Epidermal melanocyte (primary cell): ENCODE measurements around the gene TLR2.
A peak's percentile ranks its signal among the peaks of the same experiment; 100 is the strongest.

Experiments
- DNase-seq: peaks from one replicate; pipeline ENCODE4 v3.0.0; 2011; ENCODE audit warnings: low spot score; ENCODE audit not compliant: insufficient read length

TLR2 gene

DNA sequence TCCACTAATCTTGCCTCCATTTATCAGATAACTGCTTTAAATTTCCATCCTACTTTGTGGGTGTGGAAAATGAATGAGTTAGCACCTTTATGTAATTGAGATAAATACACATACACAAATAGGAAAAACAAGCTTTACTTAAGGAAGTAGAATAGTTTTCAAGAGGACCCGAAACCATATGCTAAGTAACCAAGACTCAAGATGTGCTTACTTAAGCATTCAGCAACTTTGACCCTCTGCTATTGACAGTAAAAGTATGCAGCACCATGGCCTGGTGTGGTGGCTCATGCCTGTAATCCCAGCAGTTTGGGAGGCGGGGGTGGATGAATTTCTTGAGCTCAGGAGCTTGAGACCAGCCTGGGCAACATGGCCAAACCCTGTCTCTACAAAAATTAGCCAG is 45.8 kb downstream of the TLR2 start:
- no peak for DNase-seq

GRCh38 chr4:153731239-153731638 is 47.2 kb downstream of the TLR2 start:
- peak; percentile 89 for DNase-seq

DNA sequence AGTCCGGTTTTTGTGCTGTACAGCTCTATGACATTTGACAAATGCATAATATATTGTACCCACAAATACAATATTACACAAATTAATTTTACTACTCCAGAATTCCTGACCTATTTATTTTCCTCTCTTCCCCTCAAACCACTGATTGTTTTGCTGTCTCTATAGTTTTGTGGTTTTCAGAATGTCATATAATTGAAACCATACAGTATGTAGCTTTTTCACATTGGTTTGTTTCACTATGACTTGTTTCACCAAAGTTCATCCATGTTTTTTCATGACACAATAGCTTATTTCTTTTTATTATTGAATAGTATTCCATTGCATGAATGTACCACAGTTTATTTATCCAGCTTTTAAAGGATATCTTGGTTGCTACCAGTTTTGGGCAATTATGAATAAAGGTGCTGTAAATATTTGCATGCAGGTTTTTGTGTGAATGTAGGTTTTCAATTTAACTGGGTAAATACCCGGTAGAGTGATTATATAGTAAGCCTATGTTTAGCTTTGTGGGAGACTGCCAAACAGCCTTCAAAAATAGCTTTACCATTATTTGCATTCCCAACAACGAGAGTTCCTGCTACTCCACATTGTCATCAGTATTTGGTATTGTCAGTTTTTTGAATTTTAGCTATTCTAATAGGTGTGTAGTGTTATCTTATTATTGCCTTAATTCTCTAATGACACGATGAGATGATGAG is 49.8 kb downstream of the TLR2 start:
- no peak for DNase-seq

DNA sequence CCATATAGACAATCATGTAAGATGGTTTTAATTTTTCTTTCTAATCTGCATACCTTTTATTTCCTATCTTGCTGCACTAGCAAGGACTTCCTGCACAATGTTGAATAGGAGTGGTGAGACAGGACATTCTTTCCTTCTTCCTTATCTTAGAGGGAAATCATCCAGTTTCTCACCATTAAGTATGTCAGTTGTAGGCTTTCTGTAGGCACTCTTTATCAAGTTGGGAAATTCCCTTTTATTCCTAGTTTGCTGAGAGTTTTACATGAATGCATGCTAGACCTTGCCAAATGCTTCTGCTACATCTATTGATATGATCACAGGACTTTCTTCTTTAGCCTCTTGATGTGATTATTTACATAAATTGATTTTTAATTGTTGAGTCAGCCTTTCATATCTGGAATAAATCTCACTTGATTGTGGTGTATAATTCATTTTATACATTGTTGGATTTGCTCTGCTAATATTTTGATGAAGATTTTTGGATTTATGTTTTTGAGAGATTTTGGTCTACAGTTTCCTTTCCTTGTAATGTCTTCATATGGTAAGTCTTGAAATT is 51.9 kb downstream of the TLR2 start:
- no peak for DNase-seq

GRCh38 chr4:153741541-153741940 is 57.5 kb downstream of the TLR2 start:
- no peak for DNase-seq

GRCh38 chr4:153745651-153746050 is 61.6 kb downstream of the TLR2 start:
- no peak for DNase-seq

GRCh38 chr4:153747406-153747955 is 63.4 kb downstream of the TLR2 start:
- DNase-seq: no peak

- no peak for DNase-seq
Measured at GRCh38 chr4:153748378-153748777, 64.3 kb downstream of the TLR2 start.

DNA sequence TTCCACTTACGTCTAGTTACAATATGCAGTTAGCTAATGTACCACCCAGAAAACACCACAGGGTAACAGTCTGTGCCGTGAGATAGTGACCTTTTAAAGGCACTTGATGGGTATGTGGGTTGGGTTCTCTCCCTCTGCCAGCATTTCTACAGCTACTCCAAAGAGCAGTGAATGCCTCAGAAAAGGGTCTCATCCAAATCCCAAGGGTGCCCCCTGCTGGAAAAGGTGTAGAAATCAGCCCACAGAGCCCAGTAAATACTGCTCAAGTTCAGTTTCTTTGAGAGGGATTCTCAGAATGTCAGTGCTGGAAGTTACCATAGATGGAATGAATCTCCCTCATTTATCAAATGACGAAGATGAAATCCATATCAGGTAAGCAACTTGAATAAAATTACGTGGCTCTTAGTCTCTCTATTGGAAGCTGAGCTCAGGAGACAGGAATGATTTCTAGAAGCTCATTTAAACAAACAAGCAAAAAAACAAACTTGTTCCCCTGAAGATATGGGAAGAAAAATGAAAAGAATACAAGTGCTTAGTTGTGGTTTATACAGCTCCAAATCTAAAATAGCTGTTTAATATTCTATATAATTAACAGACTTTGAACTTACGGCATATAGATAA is 66.2 kb downstream of the TLR2 start:
- peak; percentile 69 for DNase-seq

DNA sequence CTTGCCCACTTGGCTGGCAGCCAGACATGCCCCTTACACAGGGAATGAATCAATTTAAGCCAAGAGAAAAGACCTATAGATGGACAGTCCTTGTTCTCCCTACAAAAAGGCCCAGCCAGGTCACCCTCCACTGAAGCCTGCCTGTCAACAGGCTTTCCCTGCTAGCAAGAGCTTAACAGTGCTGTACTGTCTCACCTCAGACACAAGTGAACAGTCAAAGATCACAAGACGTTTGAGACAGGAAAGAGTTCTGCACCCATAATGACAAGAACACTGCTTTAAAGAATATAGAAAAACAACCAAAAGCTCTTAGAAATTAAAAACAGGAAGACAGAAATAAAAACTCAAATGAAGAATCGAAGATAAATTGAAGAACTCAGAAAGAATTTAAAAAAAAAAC is 71.1 kb downstream of the TLR2 start:
- no peak for DNase-seq
